Medulla oblongata (tissue), 1 donor: ENCODE measurements around the gene RALA.

Experiments used
- DNase-seq: peaks from one replicate; pipeline ENCODE4 v3.0.0-alpha.2; 2015; ENCODE audit errors: extremely low spot score

RALA gene, protein sequence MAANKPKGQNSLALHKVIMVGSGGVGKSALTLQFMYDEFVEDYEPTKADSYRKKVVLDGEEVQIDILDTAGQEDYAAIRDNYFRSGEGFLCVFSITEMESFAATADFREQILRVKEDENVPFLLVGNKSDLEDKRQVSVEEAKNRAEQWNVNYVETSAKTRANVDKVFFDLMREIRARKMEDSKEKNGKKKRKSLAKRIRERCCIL

GRCh38 chr7:39623047-39623731 lies at the start of gene RALA:
RALA (plus strand) TSS chr7:39623572; CDS start chr7:39686668, 63,096 bp downstream.
- DNase-seq = peak; percentile 96

- no peak for DNase-seq
Measured at GRCh38 chr7:39574673-39575349, 48.6 kb upstream of the RALA start.

- no peak for DNase-seq
Measured at GRCh38 chr7:39577229-39577874, 46.0 kb upstream of the RALA start.

DNA sequence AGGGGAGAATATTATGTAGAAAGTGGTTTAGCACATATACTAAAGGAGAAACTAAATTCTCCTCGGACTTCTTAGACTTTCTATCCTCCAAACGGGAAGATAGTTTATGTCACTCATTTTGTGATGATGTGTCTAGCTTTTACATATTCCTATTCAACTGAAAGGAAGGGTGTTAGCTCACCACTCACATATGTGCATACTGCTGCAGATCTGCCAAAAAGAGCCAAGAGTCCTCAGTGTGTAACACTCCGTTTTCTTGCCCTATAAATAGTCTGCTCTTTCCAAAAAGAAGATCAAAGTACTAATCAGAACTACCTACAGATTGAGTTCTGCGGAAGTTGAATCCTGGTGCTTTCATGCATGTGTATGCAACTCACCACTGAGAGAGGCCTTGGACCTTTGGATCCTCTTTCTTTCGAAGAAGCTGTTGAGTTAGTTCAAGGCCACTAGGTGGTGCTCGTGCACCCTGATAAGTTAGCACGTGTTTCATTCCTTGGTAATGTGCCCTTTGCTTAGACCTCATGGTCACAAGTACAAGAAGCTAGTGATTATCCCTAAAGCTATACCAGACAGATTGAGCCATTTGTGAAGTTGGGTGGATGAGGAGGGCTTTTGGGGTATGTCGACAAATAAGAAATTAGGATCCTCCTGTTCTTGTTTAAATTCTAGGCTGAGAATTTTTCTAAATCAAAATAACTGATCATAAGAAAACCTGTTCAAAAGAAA lies 43.1 kb upstream of the RALA start:
- peak; percentile 98 for DNase-seq

- no peak for DNase-seq
Measured at GRCh38 chr7:39582536-39582935, 40.8 kb upstream of the RALA start.

- DNase-seq = no peak
Measured at GRCh38 chr7:39583539-39583938, 39.8 kb upstream of the RALA start.

DNA sequence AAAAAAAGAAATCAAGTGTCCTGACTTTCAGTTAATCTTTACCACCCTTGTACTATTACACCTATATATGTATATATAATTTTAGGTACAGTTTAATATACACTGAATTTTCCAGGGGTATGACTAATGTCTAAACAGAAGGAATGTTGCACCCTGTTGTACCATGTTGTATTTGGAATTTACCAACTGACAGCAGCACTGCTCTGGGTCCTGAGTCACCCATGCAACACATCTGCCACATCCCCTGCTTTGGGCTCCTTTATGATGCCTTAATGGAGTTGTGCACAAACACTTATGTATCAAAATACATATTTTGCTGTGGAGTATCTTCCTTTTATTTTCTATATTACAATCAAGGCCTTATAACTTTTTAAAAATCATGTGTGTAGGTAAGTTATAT lies 36.0 kb upstream of the RALA start:
- no peak for DNase-seq

DNA sequence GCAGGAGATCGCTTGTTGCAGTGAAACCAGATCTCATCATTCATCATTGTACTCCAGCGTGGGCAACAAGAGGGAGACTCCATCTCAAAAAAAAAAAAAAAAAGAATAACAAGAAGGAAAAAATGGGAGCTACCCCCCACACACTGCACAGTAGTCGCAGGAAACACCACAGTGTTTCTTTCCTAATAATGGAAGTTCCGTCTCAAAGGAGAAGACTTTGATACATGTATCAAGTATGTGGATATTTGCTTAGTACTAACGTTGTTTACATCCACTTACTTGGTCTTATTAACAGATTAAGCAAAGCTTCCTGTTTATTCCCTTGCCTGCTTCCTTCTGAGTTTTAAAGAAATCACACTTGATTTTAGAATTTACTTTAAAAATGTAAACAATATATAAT lies 35.0 kb upstream of the RALA start:
- no peak for DNase-seq

DNA sequence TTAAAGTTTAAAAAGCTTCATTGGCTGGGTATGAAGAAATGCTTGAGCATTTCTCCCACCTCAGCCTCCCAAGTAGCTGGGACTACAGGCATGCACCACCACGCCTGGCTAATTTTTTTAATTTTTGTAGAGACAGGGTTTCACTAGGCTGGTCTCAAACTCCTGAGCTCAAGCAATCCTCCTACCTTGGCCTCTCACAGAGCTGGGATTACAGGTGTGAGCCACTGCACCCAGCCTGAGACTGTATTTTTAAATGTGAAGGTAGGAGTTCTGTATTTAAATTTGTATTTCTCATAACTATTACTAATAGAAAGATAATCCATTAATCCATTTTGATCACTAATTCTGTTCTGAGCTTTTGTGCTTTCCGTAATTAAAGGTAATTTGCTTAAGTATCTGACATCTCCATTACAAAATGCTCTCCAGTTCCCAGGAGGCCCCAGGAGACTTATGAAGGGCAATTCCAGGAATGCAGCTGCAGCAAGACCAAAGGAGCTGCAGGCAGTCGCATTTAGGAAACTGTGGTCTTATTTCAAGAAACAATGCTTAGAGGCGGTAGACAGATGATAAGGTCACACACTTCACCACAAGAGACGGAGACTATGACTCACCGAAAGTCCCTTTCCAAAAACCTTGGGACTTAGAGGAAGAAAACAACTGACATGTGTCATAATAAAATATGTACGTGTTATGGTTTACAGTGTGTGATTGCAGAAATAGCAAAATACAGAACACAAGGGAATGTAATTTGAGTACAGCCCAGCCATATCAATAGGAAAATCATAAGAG lies 33.9 kb upstream of the RALA start:
- no peak for DNase-seq

DNA sequence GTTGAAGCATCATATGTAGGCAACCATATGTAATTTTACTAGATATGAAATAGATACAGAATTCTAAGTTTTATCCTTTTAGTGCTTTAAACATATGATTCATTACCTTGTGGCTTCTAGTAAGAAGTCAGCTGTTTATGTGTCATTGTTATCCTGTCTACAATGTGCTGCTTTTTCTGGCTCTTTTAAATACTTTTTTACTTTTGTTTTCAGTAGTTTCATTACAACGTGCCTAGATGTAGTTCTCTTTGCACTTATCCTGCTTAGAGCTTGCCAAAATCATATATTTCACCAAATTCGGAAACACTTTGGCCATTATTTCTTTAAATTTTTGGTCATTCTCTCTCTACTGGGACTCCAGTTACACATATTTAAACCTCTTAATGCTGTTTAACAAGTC lies 30.8 kb upstream of the RALA start:
- DNase-seq = no peak

- DNase-seq = peak; percentile 78
Measured at GRCh38 chr7:39594988-39595620, 28.3 kb upstream of the RALA start.

DNA sequence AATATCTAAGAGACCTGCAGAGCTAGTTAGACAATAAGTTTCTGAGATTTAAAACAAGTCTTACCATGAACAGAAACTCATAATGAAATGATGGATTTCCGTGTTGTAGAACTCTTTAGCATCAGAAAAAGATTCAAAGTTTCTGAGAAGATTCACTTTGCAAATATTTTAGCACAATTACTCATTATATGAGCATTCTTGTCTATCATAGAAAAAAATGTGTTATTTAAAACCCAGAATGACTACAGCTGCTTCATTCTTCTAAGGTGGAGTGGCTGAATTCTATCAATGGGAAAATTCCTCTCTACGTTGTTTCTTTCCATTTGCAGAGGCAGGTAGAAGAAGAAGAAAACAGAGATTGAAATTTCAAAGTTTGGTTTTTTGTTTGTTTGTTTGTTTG lies 21.0 kb upstream of the RALA start:
- DNase-seq = no peak

- DNase-seq = no peak
Measured at GRCh38 chr7:39603924-39604323, 19.4 kb upstream of the RALA start.

DNA sequence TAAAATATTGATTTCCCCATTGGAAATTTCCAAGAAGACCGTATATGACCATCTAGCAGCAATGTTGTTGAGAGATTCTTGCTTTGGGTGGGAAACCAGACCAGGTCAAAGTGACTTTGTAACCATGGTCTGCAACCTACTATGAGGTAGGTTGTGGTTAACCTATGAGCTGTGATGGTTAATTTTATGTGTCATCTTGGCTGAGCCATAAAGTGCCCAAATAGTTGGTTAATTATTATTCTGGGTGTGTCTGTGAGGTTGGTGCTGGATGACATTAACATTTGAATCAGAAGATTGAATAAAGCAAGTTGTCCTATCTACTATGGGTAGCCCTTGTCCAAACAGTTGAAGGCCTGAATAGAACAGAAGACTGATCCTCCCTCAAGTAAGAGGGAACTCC lies 18.3 kb upstream of the RALA start:
- DNase-seq = no peak

- DNase-seq = no peak
Measured at GRCh38 chr7:39606352-39606751, 17.0 kb upstream of the RALA start.

GRCh38 chr7:39606941-39607340 lies 16.4 kb upstream of the RALA start:
- DNase-seq = no peak

GRCh38 chr7:39607865-39608264 lies 15.5 kb upstream of the RALA start:
- DNase-seq = no peak

DNA sequence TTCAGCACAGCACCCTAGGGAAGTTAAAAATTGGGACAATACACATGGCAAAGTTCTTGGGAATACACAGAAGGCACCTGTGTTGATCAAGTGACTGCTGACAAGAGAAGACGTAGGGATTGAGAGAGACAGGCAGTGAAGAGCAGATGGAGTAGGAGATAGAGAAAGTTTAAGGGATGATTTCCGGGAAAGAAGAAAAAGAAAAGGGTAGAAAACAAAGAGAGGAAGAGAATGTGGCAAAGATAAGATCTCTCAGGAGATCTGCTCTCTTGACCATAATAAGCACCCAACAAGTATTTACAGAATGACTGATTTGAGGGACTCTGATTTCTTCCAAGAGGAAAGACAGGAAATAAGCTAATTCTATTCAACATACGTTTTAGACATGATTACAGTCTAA lies 15.1 kb upstream of the RALA start:
- no peak for DNase-seq

DNA sequence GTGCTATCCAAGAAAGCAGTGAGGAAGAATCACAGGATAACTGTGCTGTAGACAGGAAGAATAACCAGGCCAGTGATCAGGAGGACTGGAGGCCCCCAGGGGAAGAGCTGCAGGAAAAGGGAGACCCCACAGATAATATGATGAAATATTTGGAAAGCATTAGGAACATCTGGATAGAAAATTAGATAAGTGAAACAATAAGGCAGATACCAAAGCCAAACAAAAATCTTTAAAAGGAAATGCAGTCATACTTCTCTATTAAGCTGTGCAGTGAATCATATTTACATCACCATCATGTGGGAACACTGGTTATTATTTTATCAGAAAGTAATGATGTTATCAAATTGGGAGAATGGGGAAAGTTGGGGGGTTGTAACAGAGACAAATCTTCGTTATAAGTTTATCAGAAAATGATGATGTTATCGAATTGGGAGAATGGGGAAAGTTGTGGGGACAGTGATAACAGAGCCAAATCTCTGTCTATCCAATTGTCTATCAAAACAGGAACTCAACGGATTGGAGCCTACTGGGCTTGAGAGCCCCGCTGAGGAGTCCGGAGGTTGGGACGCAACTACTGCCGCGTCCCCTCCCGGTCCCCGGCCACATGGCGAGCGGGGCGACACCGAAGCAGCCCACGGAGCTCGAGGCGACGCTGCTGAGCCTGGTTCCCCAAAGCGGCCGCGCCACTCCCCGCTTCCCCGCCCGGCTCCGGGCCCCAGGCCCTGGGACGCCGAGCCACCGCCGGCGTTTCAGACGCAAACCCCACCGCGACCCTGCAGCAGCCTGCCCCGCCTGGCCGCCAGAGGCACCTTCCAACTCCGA lies 14.0 kb upstream of the RALA start:
- DNase-seq = no peak

DNA sequence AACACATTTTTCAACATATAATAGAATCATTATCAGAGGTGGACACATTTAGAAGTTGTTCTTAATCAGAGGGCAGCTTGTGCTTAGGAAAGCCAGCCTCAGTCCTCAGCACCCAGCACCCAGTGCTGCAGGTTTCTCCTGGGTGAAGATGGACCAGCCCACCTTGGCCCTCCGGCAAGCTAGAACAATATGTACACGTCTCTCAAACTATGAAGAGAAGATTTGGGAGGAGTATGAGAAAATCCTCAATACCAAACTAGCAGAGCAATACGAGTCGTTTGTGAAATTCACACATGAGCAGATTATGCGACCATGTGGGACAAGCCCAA lies 13.5 kb upstream of the RALA start:
- DNase-seq = no peak
